GF-D8 (cell line): ENCODE data around the gene NTNG1.
"Not testable (repeated sequence)": the region's sequence is repeated elsewhere in the genome, so short reads cannot be mapped to it uniquely, and the experiment has no call there.

ENCODE experiments used
- DNase-seq: peaks from one replicate; lab custom pipeline; 2025; lab: John Stamatoyannopoulos, UW

NTNG1 gene

GRCh38 chr1:107198561-107198960, 57.7 kb downstream of the NTNG1 start:
- no peak for DNase-seq

- no peak for DNase-seq
These were observed 59.8 kb downstream of the NTNG1 start for GRCh38 chr1:107200631-107201030.

- no peak for DNase-seq
These were observed 61.2 kb downstream of the NTNG1 start for GRCh38 chr1:107202007-107202406.

- DNase-seq: no peak
These were observed 72.4 kb downstream of the NTNG1 start for GRCh38 chr1:107213225-107213624.

GRCh38 chr1:107220036-107220435, 79.2 kb downstream of the NTNG1 start:
- no peak for DNase-seq

- no peak for DNase-seq
These were observed 84.9 kb downstream of the NTNG1 start for GRCh38 chr1:107225706-107226105.

- DNase-seq: no peak
These were observed 88.0 kb downstream of the NTNG1 start for GRCh38 chr1:107228704-107229371.

- no peak for DNase-seq
These were observed 88.9 kb downstream of the NTNG1 start for GRCh38 chr1:107229711-107230110.

GRCh38 chr1:107230121-107230520, 89.3 kb downstream of the NTNG1 start:
- no peak for DNase-seq

- no peak for DNase-seq
These were observed 90.5 kb downstream of the NTNG1 start for GRCh38 chr1:107231291-107231690.

GRCh38 chr1:107232426-107232825, 91.6 kb downstream of the NTNG1 start:
- DNase-seq: no peak

- DNase-seq: not testable (repeated sequence)
These were observed 95.9 kb downstream of the NTNG1 start for GRCh38 chr1:107236760-107237159.

- no peak for DNase-seq
These were observed 102.6 kb downstream of the NTNG1 start for GRCh38 chr1:107243461-107243860.

GRCh38 chr1:107244709-107245500, 104.1 kb downstream of the NTNG1 start:
- no peak for DNase-seq

- no peak for DNase-seq
These were observed 106.0 kb downstream of the NTNG1 start for GRCh38 chr1:107246775-107247345.

- no peak for DNase-seq
These were observed 106.8 kb downstream of the NTNG1 start for GRCh38 chr1:107247679-107248078.

GRCh38 chr1:107250169-107250568, 109.3 kb downstream of the NTNG1 start:
- no peak for DNase-seq

GRCh38 chr1:107251083-107251482, 110.2 kb downstream of the NTNG1 start:
- DNase-seq: no peak

- no peak for DNase-seq
These were observed 111.0 kb downstream of the NTNG1 start for GRCh38 chr1:107251839-107252238.

- DNase-seq: no peak
These were observed 111.4 kb downstream of the NTNG1 start for GRCh38 chr1:107252271-107252670.

GRCh38 chr1:107254306-107254705, 113.5 kb downstream of the NTNG1 start:
- DNase-seq: no peak

GRCh38 chr1:107255469-107255868, 114.6 kb downstream of the NTNG1 start:
- no peak for DNase-seq
